HG03175 (cell line): ENCODE measurements around the gene CISD2.
A peak's percentile ranks its signal among the peaks of the same experiment; 100 is the strongest.
"Not testable (repeated sequence)": the region's sequence is repeated elsewhere in the genome, so short reads cannot be mapped to it uniquely, and the experiment has no call there.

ENCODE experiments used
- ATAC-seq: cut with Tn5 transposase; IDR thresholded peaks from one replicate; pipeline ENCODE4 v1.9.1; 2021; ENCODE audit warnings: mild to moderate bottlenecking, moderate library complexity; ENCODE audit not compliant: unreplicated experiment

The CISD2 gene

GRCh38 chr4:102849579-102850104 is 19.1 kb upstream of the CISD2 start:
- ATAC-seq = no peak

- no peak for ATAC-seq
Observed at GRCh38 chr4:102850370-102850769, 18.4 kb upstream of the CISD2 start.

GRCh38 chr4:102858828-102859464 is 9.8 kb upstream of the CISD2 start:
- ATAC-seq = no peak

- ATAC-seq = no peak
Observed at GRCh38 chr4:102860611-102861324, 8.0 kb upstream of the CISD2 start.

- ATAC-seq = no peak
Observed at GRCh38 chr4:102862016-102862415, 6.8 kb upstream of the CISD2 start.

- ATAC-seq = no peak
Observed at GRCh38 chr4:102862747-102863146, 6.0 kb upstream of the CISD2 start.

GRCh38 chr4:102865327-102865726 is 3.5 kb upstream of the CISD2 start:
- ATAC-seq = not testable (repeated sequence)

- ATAC-seq = no peak
Observed at GRCh38 chr4:102867278-102868152, 1.3 kb upstream of the CISD2 start.

- ATAC-seq = peak; percentile 54
Observed at GRCh38 chr4:102868153-102868780, 525 bp upstream of the CISD2 start.

- ATAC-seq = peak; percentile 2
Observed at GRCh38 chr4:102869569-102870197, 891 bp downstream of the CISD2 start.

- no peak for ATAC-seq
Observed at GRCh38 chr4:102871772-102872171, 3.0 kb downstream of the CISD2 start.

GRCh38 chr4:102877477-102878106 is 8.8 kb downstream of the CISD2 start:
- not testable (repeated sequence) for ATAC-seq

GRCh38 chr4:102878349-102878748 is 9.6 kb downstream of the CISD2 start:
- not testable (repeated sequence) for ATAC-seq

GRCh38 chr4:102878901-102879300 is 10.1 kb downstream of the CISD2 start:
- ATAC-seq = no peak

- ATAC-seq = no peak
Observed at GRCh38 chr4:102881343-102881742, 12.6 kb downstream of the CISD2 start.

- ATAC-seq = no peak
Observed at GRCh38 chr4:102883278-102883677, 14.5 kb downstream of the CISD2 start.

GRCh38 chr4:102888570-102888969 is 19.8 kb downstream of the CISD2 start:
- not testable (repeated sequence) for ATAC-seq

GRCh38 chr4:102889866-102890265 is 21.1 kb downstream of the CISD2 start:
- ATAC-seq = not testable (repeated sequence)

- ATAC-seq = not testable (repeated sequence)
Observed at GRCh38 chr4:102896547-102896946, 27.8 kb downstream of the CISD2 start.

- ATAC-seq = not testable (repeated sequence)
Observed at GRCh38 chr4:102897610-102898009, 28.8 kb downstream of the CISD2 start.
